ENCODE data around the gene ULBP1.
A peak's percentile ranks its signal among the peaks of the same experiment; 100 is the strongest.
"Not testable (repeated sequence)": the region's sequence is repeated elsewhere in the genome, so short reads cannot be mapped to it uniquely, and the experiment has no call there.

The ULBP1 gene

GRCh38 chr6:149934249-149935156 lies 29.2 kb upstream of the ULBP1 start:
- peak; percentile 50 for DNase-seq

- DNase-seq, result no peak
Measured at GRCh38 chr6:149935246-149935645, 28.5 kb upstream of the ULBP1 start.

GRCh38 chr6:149935668-149936067 lies 28.1 kb upstream of the ULBP1 start:
- DNase-seq, result no peak

GRCh38 chr6:149936743-149937142 lies 27.0 kb upstream of the ULBP1 start:
- no peak for DNase-seq

GRCh38 chr6:149938013-149938570 lies 25.7 kb upstream of the ULBP1 start:
- not testable (repeated sequence) for DNase-seq

GRCh38 chr6:149938571-149939355 lies 25.0 kb upstream of the ULBP1 start:
- no peak for DNase-seq

GRCh38 chr6:149939356-149939648 lies 24.4 kb upstream of the ULBP1 start:
- no peak for DNase-seq

GRCh38 chr6:149939909-149940671 lies 23.7 kb upstream of the ULBP1 start:
- no peak for DNase-seq

GRCh38 chr6:149940672-149940982 lies 23.1 kb upstream of the ULBP1 start:
- DNase-seq, result no peak

- peak; percentile 91 for DNase-seq
Measured at GRCh38 chr6:149941583-149942460, 21.9 kb upstream of the ULBP1 start, which contains the start of gene ULBP2. Gene ULBP2 (plus strand): TSS chr6:149942014. CDS start chr6:149942073, 59 bp downstream.

GRCh38 chr6:149942461-149942829 lies 21.3 kb upstream of the ULBP1 start:
- DNase-seq, result no peak

- not testable (repeated sequence) for DNase-seq
Measured at GRCh38 chr6:149943321-149943720, 20.4 kb upstream of the ULBP1 start.

- not testable (repeated sequence) for DNase-seq
Measured at GRCh38 chr6:149945276-149945675, 18.5 kb upstream of the ULBP1 start.

- DNase-seq, result not testable (repeated sequence)
Measured at GRCh38 chr6:149946631-149947030, 17.1 kb upstream of the ULBP1 start.

- not testable (repeated sequence) for DNase-seq
Measured at GRCh38 chr6:149947533-149947932, 16.2 kb upstream of the ULBP1 start.

- DNase-seq, result no peak
Measured at GRCh38 chr6:149948011-149948410, 15.7 kb upstream of the ULBP1 start.

GRCh38 chr6:149948616-149949015 lies 15.1 kb upstream of the ULBP1 start:
- DNase-seq, result no peak

GRCh38 chr6:149950423-149950822 lies 13.3 kb upstream of the ULBP1 start:
- DNase-seq, result no peak

- no peak for DNase-seq
Measured at GRCh38 chr6:149951096-149951495, 12.6 kb upstream of the ULBP1 start.

GRCh38 chr6:149951626-149952025 lies 12.1 kb upstream of the ULBP1 start:
- DNase-seq, result no peak

GRCh38 chr6:149953390-149953789 lies 10.4 kb upstream of the ULBP1 start:
- not testable (repeated sequence) for DNase-seq

GRCh38 chr6:149953934-149954327 lies 9.8 kb upstream of the ULBP1 start:
- DNase-seq, result not testable (repeated sequence)
